Cardiac muscle cell (in vitro differentiated cells and primary cell): ENCODE results near the gene CPA4. TPM values are rescaled to one million over a fixed set of nuclear protein-coding genes. Genes with fewer than 3 reads are reported as not detected.

Source experiments
- DNase-seq, 2 donors: peaks; one replicate each; pipeline versions ENCODE4 v3.0.0 to v3.0.0-alpha.2; 2010 to 2017; ENCODE audit warnings: low read depth in 1 of 2, low spot score in 1 of 2
- H3K27ac ChIP-seq: fragments of 200-600 bp; sonication (generic); 2 replicates; pipeline ENCODE4 v1.5.1; 2016
- H3K27me3 ChIP-seq: fragments of 200-600 bp; sonication (generic); 2 replicates; pipeline ENCODE4 v1.6.0; 2016; ENCODE audit warnings: control low read depth
- H3K36me3 ChIP-seq: fragments of 200-600 bp; sonication (generic); 2 replicates; pipeline ENCODE4 v1.5.1; 2016; ENCODE audit warnings: control low read depth
- H3K4me1 ChIP-seq: fragments of 200-600 bp; sonication (generic); 2 replicates; pipeline ENCODE4 v1.8.1; 2017; ENCODE audit warnings: low read depth, mild to moderate bottlenecking, mixed run types
- H3K4me3 ChIP-seq: fragments of 200-600 bp; sonication (generic); 2 replicates; pipeline ENCODE4 v1.5.1; 2016; ENCODE audit warnings: mild to moderate bottlenecking
- H3K9me3 ChIP-seq: fragments of 200-600 bp; sonication (generic); 2 replicates; pipeline ENCODE4 v1.5.1; 2017; ENCODE audit warnings: low read depth, mild to moderate bottlenecking, control low read depth
- CTCF ChIP-seq: IDR thresholded peaks from 2 replicates; pipeline ENCODE4 v1.5.1; 2012; ENCODE audit warnings: low read depth, mild to moderate bottlenecking, low read length
- polyA plus RNA-seq: library from polyadenylated mRNA; unstranded; fragments of >200 nt; fragmentation: Nextera tagmentation; extraction: Ambion mirVana; gene quantifications from 2 replicates; pipeline ENCODE4 v1.2.1, GENCODE V29; 2016
- total RNA-seq: library from RNA; depleted of rRNA; stranded (reverse); fragments of >200 nt; gene quantifications from 2 replicates; pipeline ENCODE4 v1.2.3, GENCODE V29; 2016

CPA4 gene
- total and polyA plus RNA-seq, 2 experiments from 2014 or later = 0.24 TPM; not detected in 1

- no peak for DNase-seq
- Histone ChIP-seq H3K27me3 (no peaks in the 10 kb centered on the region), H3K4me3 (no peak overlapping the region), H3K27ac (no peak overlapping the region), H3K4me1 (peaks cover 14% of the 10 kb centered on the region), H3K9me3 (no peaks in the 10 kb centered on the region), H3K36me3 (no peaks in the 10 kb centered on the region)
- no peak for TF ChIP-seq CTCF
These were observed 68.7 kb downstream of the CPA4 start for GRCh38 chr7:130361681-130362080.

GRCh38 chr7:130362251-130362816 lies 69.4 kb downstream of the CPA4 start:
- Histone ChIP-seq H3K4me1 (peaks cover 12% of the 10 kb centered on the region), H3K27me3 (no peaks in the 10 kb centered on the region), H3K9me3 (no peaks in the 10 kb centered on the region), H3K36me3 (no peaks in the 10 kb centered on the region), H3K4me3 (no peak overlapping the region), H3K27ac (no peak overlapping the region)
- no peak for TF ChIP-seq CTCF
- no peak for DNase-seq

GRCh38 chr7:130363026-130363847 lies 70.3 kb downstream of the CPA4 start:
- TF ChIP-seq CTCF = no peak
- Histone ChIP-seq H3K27ac (no peak overlapping the region), H3K27me3 (no peaks in the 10 kb centered on the region), H3K9me3 (no peaks in the 10 kb centered on the region), H3K4me1 (peaks cover 12% of the 10 kb centered on the region), H3K4me3 (no peak overlapping the region), H3K36me3 (no peaks in the 10 kb centered on the region)
- peak in 1 of 2 donors; percentile 86 for DNase-seq

- H3K9me3 ChIP-seq = no peaks in the 10 kb centered on the region
- no peaks in the 10 kb centered on the region for H3K36me3 ChIP-seq
- no peak overlapping the region for H3K27ac ChIP-seq
- H3K27me3 ChIP-seq = no peaks in the 10 kb centered on the region
- peaks cover 20% of the 10 kb centered on the region for H3K4me1 ChIP-seq
- DNase-seq = no peak
- no peak for TF ChIP-seq CTCF
- no peak overlapping the region for H3K4me3 ChIP-seq
These were observed 71.5 kb downstream of the CPA4 start for GRCh38 chr7:130364451-130364850.

DNA sequence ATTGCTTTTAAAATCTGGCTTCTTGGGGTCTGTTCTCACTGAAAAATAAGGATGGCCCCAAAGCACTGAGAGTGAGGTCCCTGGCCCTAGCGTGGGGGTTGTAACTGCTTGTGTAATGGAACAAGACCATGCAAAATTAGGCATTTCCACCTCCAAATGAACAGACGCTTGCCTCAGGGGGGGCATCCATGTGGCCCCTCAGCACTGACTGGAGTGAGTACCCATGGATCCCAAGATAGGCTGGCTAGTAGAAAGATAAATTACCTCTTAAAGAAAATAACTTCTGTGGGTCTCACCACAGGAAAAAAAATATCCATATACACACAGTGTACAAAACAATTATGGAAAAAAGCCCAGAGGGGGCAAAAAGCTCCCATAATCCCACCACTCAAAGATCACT lies 72.1 kb downstream of the CPA4 start:
- no peak for TF ChIP-seq CTCF
- no peak for DNase-seq
- Histone ChIP-seq H3K36me3 (no peaks in the 10 kb centered on the region), H3K4me1 (peaks cover 23% of the 10 kb centered on the region), H3K27ac (no peak overlapping the region), H3K27me3 (no peaks in the 10 kb centered on the region), H3K9me3 (no peaks in the 10 kb centered on the region), H3K4me3 (no peak overlapping the region)
